GM12875 (cell line): ENCODE measurements around the gene TIAM2.
"Not testable (repeated sequence)": the region's sequence is repeated elsewhere in the genome, so short reads cannot be mapped to it uniquely, and the experiment has no call there.

ENCODE experiments used
- H3K4me3 ChIP-seq: one replicate; pipeline ENCODE4 v1.5.1; 2011; ENCODE audit warnings: low read depth, low read length, control low read depth
- TF ChIP-seq, protein P1 (sequence below): IDR thresholded peaks from 2 replicates; pipeline ENCODE4 v1.5.1; 2011; ENCODE audit warnings: low read depth, mild to moderate bottlenecking, control low read depth, inconsistent platforms, low read length, moderate library complexity, borderline replicate concordance; ENCODE audit not compliant: insufficient read depth

TIAM2 gene

GRCh38 chr6:155010940-155011339 is 15.8 kb downstream of the TIAM2 start:
- H3K4me3 ChIP-seq = no peak overlapping the region
- TF ChIP-seq, protein P1, sequence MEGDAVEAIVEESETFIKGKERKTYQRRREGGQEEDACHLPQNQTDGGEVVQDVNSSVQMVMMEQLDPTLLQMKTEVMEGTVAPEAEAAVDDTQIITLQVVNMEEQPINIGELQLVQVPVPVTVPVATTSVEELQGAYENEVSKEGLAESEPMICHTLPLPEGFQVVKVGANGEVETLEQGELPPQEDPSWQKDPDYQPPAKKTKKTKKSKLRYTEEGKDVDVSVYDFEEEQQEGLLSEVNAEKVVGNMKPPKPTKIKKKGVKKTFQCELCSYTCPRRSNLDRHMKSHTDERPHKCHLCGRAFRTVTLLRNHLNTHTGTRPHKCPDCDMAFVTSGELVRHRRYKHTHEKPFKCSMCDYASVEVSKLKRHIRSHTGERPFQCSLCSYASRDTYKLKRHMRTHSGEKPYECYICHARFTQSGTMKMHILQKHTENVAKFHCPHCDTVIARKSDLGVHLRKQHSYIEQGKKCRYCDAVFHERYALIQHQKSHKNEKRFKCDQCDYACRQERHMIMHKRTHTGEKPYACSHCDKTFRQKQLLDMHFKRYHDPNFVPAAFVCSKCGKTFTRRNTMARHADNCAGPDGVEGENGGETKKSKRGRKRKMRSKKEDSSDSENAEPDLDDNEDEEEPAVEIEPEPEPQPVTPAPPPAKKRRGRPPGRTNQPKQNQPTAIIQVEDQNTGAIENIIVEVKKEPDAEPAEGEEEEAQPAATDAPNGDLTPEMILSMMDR = no peak

GRCh38 chr6:155011809-155012291 is 16.7 kb downstream of the TIAM2 start:
- TF ChIP-seq, protein P1 = no peak
- H3K4me3 ChIP-seq = no peak overlapping the region

DNA sequence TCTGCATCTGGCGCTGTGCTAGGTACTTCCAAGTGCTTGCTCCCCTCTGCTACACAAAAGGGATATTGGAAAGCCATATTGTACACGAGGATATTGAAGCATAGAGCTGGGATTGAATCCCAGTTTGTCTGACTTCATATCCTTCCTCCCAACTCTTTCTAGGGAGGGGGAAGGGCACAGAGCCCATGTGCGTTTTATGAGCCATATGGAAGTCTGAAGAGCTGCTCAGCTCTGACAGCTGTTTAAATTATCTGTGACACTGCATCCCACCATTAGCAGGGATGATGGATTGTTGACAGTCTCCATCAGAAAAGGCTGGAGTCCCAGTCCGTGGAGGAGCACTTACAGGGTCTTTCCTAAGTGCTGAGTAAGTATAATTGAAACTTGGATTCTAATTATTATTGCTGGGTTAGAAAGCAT is 18.4 kb downstream of the TIAM2 start:
- no peak overlapping the region for H3K4me3 ChIP-seq
- TF ChIP-seq, protein P1 = no peak

DNA sequence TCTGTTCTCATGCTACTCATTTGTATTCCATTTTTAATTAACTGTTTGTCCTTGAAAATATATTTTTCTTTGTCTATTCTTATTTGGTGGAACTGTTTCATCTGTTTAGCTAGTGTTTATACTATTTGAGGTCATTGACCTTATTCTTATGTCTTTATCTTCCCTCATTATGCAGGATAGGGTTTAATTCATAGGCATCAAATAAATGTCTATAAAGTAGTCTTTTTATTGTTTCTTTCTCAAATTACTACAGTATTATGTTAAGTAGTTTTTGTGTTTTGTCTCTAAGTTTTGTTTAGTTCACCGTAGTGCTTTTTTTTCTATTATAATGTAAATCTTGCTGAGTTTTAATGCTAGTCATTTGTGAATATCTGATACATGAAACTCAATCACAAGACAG is 19.0 kb downstream of the TIAM2 start:
- TF ChIP-seq, protein P1 = no peak
- H3K4me3 ChIP-seq = no peak overlapping the region

- H3K4me3 ChIP-seq = no peak overlapping the region
- TF ChIP-seq, protein P1 = no peak
Observed at GRCh38 chr6:155014670-155015300, 19.7 kb downstream of the TIAM2 start.

DNA sequence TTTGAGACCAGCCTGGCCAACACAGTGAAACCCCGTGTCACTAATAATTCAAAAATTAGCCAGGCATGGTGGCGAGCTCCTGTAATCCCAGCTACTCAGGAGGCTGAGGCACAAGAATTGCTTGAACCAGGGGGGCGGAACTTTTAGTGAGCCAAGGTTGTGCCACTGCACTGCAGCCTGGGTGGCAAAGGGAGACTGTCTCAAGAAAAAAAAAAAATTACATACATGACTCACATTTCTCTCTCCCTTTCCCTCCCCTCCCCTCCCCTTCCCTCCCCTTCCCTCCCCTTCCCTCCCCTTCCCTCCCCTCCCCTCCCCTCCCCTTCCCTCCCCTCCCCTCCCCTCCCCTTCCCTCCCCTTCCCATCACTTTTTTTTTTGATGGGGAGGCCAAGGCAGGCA is 23.3 kb downstream of the TIAM2 start:
- H3K4me3 ChIP-seq = not testable (repeated sequence)

- TF ChIP-seq, protein P1 = no peak
Observed at GRCh38 chr6:155021680-155022079, 26.6 kb downstream of the TIAM2 start.

More at GRCh38 chr6:155021680-155022079, 26.6 kb downstream of the TIAM2 start:
- H3K4me3 ChIP-seq = no peak overlapping the region
